ENCODE data around the gene STARD7.
A peak's percentile ranks its signal among the peaks of the same experiment; 100 is the strongest.
"Not testable (repeated sequence)": the region's sequence is repeated elsewhere in the genome, so short reads cannot be mapped to it uniquely, and the experiment has no call there.

The STARD7 gene

DNA sequence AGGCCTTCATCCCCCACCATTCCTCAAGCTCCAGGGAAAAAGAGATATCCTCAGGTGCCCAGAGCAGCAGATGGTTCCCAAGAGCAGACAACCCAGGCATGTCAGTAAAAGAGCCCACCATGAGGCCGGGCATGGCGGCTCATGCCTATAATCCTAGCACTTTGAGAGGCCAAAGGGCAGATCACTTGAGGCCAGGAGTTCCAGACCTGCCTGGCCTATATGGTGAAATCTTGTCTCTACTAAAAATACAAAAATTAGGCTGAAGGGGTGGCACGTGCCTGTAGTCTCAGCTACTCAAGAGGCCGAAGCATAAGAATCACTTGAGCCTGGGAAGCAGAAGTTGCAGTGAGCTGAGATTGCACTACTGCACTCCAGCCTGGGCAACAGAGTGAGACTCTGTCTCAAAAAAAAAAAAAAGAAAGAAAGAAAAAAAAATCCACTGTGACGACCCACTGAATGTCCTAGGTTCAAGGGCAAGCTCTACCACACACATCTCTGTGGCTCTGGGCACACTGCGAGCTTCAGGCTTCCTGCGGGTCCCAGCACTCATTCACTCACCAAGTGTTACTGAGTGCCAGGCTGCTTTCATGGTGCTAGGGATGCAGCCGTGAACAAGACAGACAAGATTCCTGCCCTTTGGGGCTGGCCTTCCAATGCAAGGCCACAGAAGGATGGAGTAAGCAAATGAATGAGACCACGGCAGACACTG, 56.9 kb downstream of the STARD7 start:
- intact Hi-C loops (cut with DNase I) = no loop called here

DNA sequence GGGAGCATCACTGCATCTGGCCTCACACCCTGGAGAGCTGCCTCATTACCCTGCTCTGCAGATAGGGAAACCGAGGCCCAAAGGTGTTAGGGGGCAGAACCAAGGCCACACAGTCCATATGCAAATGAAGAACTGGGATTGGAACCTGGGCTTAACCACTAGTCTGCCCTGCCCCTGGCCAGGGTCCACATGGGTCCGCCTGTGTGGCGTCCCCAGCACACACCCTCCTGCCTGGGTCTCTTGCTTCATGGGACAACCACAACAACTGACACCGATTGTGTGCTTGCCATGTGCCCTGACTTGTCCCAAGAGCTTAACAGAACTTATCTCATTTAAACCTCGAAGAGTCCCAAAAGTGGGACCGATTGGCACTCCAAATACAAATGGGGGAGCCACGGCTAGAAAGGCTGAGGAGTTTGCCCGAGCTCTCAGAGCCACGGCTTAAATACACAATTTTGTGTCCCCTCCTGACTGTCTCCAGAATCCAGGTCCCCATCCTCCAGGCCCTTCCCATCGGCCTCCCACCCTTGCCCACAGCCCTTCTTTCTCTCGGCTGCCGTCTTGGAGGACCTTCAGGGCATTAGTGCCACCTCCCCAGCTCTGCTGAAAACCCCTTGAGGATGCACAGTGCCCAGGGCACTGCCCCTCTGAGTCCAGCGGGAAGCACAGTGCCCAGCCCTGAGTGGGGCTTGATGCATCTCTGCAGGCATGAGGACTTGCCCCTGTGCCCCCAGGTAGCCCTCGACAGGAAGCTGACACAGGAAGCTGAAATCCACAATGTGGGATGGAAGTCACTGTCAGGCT, 57.6 kb downstream of the STARD7 start:
- intact Hi-C loops (cut with DNase I) = no loop called here
- DNase-seq = peak in 3 of 10 donors; percentile 26 to 58 (median 51)

More for the DNA sequence above, 56.9 kb downstream of the STARD7 start:
- peak in 3 of 10 donors; percentile 41 to 73 (median 43) for DNase-seq

DNA sequence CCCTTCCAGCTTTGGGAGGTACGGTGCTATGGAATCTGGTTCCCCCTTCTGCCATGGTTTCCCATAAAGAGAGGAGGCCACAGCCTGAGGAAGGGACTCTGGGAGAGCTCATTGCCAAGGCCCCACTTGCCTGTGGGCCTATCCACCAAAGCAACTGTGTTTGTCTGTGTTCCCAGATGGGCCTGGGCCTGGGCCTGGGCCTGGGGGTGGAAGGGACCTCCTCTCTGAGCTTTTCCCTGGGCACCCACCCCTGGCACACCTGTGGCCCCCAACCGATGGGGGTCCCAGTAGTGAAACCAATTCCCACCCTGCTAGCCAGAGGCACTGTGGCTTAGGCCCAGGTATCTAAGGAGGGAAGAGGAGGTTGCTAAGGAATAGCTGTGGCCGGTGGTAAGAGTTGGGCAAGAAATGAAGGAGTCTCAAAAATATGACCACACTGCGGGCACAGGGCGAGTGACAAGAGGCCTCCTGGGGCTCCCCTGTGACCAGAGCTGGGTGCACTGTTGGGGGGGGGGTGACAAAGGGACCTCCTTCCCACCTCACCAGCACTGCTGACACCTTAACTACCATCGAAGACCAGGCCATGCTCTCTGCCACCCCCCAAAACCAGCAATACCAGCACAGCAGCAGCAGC, 58.5 kb downstream of the STARD7 start:
- intact Hi-C loops (cut with DNase I) = no loop called here
- DNase-seq = peak in 3 of 10 donors; percentile 19 to 77 (median 59)

- intact Hi-C loops (cut with DNase I) = loop anchor here (5.0 kb wide), 1 partner anchor 59 kb away; the partner anchor contains the start of gene STARD7
These were observed 60.0 kb downstream of the STARD7 start for GRCh38 chr2:96148410-96149217.

DNA sequence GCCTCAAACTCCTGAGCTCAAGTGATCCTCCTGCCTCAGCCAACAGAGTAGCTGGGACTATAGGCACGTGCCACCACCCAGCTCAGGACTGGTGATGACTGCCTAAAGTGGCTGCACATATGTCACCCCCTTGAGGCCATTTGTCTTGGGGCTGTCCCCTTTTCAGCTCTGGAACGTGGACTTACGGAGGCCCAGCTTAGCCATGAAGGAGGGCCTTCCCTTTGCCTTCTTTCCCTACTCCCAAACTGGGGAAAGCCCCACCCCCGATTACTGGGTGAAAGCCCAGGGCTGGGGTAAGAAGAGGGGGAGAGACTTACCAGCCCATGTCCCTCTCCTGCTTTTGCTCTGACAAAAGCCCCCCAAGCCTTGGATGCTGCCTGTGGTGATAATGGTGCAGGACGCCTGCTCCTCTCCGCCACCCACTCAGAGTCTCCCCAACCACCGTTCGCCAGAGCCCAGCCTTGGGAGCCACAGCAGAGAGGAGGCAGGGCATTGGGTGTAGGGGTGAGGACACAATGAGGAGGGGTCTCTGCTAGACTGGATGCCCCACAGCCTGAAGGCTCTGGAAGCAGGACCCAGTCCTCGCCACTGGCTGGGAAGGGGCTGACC, 60.9 kb downstream of the STARD7 start:
- intact Hi-C loops (cut with DNase I) = loop anchor here (5.0 kb wide), 1 partner anchor 60 kb away; the partner anchor contains the start of gene STARD7
- DNase-seq = peak in 4 of 10 donors; percentile 4 to 75 (median 54)

More at GRCh38 chr2:96148410-96149217, 60.0 kb downstream of the STARD7 start:
- DNase-seq = peak in 9 of 10 donors; percentile 23 to 95 (median 58)

- peak in 4 of 10 donors; percentile 9 to 77 (median 67) for DNase-seq
- intact Hi-C loops (cut with DNase I) = loop anchor here (5.0 kb wide), 1 partner anchor 60 kb away; the partner anchor contains the start of gene STARD7
These were observed 61.6 kb downstream of the STARD7 start for GRCh38 chr2:96146881-96147592.

DNA sequence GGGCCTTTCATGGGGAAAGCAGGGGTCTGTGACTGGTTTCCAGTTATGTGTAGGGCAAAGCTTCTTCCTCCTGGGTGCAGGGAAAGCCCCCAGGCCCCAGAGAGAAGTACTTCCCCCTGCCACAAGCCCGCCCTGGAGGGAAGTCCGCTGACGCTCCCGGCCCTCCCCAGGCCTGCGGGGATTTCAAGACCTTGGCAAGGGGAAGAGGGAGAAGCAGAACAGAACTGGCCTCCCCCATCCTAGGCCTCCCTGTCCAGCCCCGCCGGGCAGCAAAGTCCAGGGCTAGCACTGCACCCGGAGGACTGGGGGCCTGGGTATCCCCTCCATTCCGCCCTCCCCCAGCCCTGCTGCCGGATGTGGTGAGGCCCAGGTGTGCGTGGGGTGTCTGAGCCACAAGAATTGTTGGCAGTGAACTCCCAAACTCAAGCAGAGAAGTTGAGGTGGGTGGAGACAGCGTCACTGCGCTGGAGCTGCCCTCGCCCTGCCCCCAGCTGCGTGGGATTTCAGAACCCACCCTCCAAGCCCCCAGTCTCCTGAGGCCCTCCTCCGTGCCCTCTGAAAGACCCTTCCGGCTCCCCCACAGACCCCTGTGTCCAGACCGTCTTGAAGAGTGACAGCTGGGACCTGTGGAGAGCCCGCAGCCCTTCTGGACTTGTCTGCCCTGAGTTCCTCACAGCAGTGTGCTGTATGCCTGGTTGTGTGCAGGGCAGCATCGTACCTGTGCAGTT, 62.3 kb downstream of the STARD7 start:
- intact Hi-C loops (cut with DNase I) = loop anchor here (5.0 kb wide), 1 partner anchor 61 kb away; the partner anchor contains the start of gene STARD7
- DNase-seq = peak in 7 of 10 donors; percentile 17 to 85 (median 35)

- DNase-seq = peak in 1 of 10 donors; percentile 0
- intact Hi-C loops (cut with DNase I) = loop anchor here (2.0 to 5.0 kb wide), 2 partner anchors 62 to 121 kb away; partner anchors contain the start of genes CIAO1 and STARD7
These were observed 62.8 kb downstream of the STARD7 start for GRCh38 chr2:96145848-96146152.

DNA sequence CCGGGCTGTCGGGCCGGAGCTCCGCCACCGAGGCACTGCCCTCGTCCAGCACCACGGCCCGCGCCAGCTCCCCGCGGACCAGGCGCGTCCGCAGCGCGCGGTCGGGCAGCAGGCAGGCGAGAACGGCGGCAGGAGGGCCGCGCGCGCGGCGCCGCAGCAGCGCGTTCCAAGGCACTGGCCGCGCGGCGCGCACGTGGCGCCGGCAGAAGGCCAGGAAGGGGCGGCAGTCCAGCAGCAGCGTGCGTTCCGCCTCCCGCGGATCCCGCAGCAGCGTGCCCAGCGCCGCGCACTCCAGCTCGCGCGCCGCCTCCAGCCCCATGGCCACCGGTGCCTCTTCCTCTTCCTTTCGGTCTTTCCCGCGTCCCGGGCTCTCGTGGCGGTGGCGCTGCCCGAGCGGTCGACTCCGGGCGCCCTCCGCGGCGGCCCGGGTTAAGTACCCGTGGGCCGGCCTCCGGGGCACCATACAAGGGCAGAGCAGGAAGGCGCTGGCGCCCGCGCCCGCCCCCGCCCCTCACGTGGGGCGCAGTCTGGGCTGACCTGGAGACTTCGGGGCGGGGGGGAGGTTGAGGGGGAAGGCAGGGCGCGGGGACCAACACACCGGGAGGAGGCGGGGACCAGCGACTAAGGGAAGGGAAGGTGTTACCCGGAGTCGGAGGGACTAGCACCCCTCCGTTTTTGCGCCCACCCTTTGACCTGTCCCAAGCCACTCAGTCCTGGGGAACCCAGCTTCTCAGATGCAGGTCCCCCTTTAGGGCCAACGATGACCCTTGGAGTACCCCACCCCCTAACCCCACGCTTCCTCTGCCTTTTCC, 63.4 kb downstream of the STARD7 start, which contains the start of gene DUSP2:
TSS of gene DUSP2 (minus strand) at position 405 of the 812 bp plus-strand sequence. CDS start at position 319, 86 bp downstream.
- intact Hi-C loops (cut with DNase I) = loop anchor here (2.0 to 5.0 kb wide), 2 partner anchors 62 to 122 kb away; partner anchors contain the start of genes CIAO1 and STARD7
- peak; percentile 35 to 95 (median 58) for DNase-seq

- DNase-seq = peak in 3 of 10 donors; percentile 18 to 86 (median 20)
- intact Hi-C loops (cut with DNase I) = loop anchor here (2.0 to 5.0 kb wide), 2 partner anchors 63 to 122 kb away; partner anchors contain the start of genes CIAO1 and STARD7
These were observed 64.1 kb downstream of the STARD7 start for GRCh38 chr2:96144481-96145035.

- DNase-seq = peak in 8 of 10 donors; percentile 35 to 92 (median 54)
- intact Hi-C loops (cut with DNase I) = loop anchor here (2.0 kb wide), 1 partner anchor 123 kb away; the partner anchor contains the start of gene CIAO1
These were observed 64.7 kb downstream of the STARD7 start for GRCh38 chr2:96143848-96144480.

- peak in 3 of 10 donors; percentile 66 to 74 (median 69) for DNase-seq
- intact Hi-C loops (cut with DNase I) = no loop called here
These were observed 65.3 kb downstream of the STARD7 start for GRCh38 chr2:96143231-96143847.

DNA sequence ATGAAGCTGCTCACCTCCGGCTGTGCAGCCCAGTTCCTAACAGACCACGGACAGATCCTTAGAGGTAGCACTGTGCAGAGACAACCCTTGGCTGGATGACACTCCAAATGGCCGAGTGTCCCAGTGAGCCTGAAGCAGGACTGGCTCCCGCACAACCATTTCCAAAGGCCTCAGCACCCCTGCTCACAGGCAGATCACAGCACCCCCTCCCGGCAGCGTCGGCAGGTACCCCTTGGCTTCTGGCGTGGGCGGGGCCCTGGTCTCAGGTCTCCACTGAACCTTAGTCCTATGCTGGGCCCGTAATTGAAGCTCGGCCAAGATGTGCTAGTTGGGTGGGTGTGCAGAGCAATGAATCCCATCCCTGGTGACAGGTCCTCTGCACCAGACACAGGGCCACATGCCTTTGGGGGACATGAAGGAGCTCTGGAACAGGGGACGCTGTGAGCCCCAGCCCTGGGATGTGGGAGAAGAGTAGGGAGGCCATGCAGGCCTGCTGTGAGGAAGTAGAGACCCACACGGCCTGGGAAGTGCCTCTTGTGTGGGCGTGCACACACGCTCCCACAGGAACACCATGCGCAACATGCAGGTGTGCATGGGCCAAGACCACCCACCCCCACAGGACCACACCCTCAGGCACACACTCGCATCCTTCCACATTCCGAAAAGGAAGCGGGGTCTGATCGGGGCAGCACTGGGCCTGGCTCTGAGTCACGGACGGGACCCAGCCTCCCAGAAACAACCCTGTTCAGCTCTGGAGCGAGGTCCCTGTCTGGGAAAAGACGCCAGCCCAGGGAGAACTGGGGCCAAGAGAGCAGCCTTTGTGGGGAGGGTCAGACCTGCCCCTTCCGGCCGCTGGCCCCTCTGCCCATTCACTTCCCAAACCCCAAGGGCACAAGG, 66.2 kb downstream of the STARD7 start:
- intact Hi-C loops (cut with DNase I) = no loop called here
- DNase-seq = peak in 3 of 10 donors; percentile 60 to 72 (median 61)

- intact Hi-C loops (cut with DNase I) = not testable (repeated sequence)
- peak in 3 of 10 donors; percentile 13 to 18 (median 16) for DNase-seq
These were observed 67.0 kb downstream of the STARD7 start for GRCh38 chr2:96141624-96141967.
